GM12801 (cell line): ENCODE results near the gene BMPER.

Source experiments
- CTCF ChIP-seq: IDR thresholded peaks from one replicate; pipeline ENCODE4 v1.5.1; 2011; ENCODE audit warnings: control low read depth; ENCODE audit not compliant: insufficient read length; ENCODE audit errors: extremely low read depth

BMPER gene

GRCh38 chr7:34123316-34123715 is 218.0 kb downstream of the BMPER start:
- TF ChIP-seq CTCF, result no peak

DNA sequence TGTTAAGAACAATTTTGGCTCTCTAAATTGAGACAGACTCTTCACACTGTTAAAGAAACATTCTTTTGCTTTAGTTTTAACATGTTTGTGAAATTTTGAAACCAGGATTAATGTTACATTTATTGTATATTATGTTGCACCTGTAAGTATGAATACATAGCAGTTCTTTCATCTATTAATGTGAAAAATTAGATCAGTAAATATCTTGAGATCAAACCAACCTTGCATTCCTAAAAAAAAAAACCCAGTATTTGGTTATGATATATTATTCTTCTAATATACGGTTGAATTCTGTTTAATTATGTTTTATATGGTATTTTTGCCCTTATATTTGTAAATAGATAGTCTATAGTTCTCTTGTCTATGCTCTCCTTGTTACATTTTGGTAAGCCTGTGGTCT is 219.4 kb downstream of the BMPER start:
- no peak for TF ChIP-seq CTCF

DNA sequence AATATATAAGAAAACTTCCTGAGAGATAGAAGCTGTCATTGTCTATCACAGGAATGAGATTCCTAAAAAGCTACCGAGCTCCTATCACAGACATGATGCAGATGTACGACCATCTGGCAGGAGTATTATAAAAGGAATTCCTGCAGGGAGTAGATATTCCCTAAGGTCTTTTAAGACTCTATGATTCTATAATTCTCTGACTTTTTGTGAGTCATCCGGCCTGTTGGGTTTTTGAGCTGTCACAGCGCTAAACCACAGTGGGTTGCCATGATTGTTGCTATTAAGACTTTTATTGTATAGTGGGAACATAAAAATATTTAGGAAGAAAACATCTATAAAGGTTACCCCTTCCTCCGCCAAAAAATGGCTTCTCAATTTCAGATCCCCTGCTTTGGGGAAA is 223.4 kb downstream of the BMPER start:
- no peak for TF ChIP-seq CTCF

GRCh38 chr7:34130558-34131295 is 225.4 kb downstream of the BMPER start:
- TF ChIP-seq CTCF, result no peak

- TF ChIP-seq CTCF, result no peak
These were observed 226.0 kb downstream of the BMPER start for GRCh38 chr7:34131371-34131770.

GRCh38 chr7:34133356-34133982 is 228.1 kb downstream of the BMPER start:
- TF ChIP-seq CTCF, result no peak

- TF ChIP-seq CTCF, result no peak
These were observed 228.8 kb downstream of the BMPER start for GRCh38 chr7:34133983-34134782.
